ENCODE measurements around the gene MFSD2A.

- TF ChIP-seq, protein P1, sequence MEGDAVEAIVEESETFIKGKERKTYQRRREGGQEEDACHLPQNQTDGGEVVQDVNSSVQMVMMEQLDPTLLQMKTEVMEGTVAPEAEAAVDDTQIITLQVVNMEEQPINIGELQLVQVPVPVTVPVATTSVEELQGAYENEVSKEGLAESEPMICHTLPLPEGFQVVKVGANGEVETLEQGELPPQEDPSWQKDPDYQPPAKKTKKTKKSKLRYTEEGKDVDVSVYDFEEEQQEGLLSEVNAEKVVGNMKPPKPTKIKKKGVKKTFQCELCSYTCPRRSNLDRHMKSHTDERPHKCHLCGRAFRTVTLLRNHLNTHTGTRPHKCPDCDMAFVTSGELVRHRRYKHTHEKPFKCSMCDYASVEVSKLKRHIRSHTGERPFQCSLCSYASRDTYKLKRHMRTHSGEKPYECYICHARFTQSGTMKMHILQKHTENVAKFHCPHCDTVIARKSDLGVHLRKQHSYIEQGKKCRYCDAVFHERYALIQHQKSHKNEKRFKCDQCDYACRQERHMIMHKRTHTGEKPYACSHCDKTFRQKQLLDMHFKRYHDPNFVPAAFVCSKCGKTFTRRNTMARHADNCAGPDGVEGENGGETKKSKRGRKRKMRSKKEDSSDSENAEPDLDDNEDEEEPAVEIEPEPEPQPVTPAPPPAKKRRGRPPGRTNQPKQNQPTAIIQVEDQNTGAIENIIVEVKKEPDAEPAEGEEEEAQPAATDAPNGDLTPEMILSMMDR (IDR thresholded peaks at IDR 0.05) = no peak
- TF ChIP-seq POLR2A (IDR thresholded peaks at IDR 0.05) = no peak
- no peak for TF ChIP-seq EP300 (IDR thresholded peaks at IDR 0.05; ENCODE audit: low read depth)
Measured at GRCh38 chr1:39977202-39977601, 22.3 kb downstream of the MFSD2A start.

Data from transverse colon (tissue), 3 donors.